OCI-LY3 (cell line): Measurements from ENCODE around the gene RFX6.

ENCODE experiments used
- H2AFZ ChIP-seq: fragments of 200-600, 300-600 bp; shearing (Covaris generic); 2 replicates; pipeline ENCODE4 v1.6.0; 2014; ENCODE audit warnings: antibody characterized with exemption, low read depth, low read length
- H3K27ac ChIP-seq: fragments of 200-600, 300-600 bp; sonication (generic); 2 replicates; pipeline ENCODE4 v1.5.1; 2014; ENCODE audit warnings: mild to moderate bottlenecking, low read length, moderate library complexity, mixed read lengths
- H3K27me3 ChIP-seq: fragments of 200-600, 300-600 bp; sonication (generic); 2 replicates; pipeline ENCODE4 v1.6.1; 2014; ENCODE audit warnings: low read depth, low read length, mixed read lengths
- H3K36me3 ChIP-seq: fragments of 200-600, 300-600 bp; sonication (generic); replicated peaks from 2 replicates; pipeline ENCODE3; 2014; ENCODE audit warnings: low read depth, low read length, mixed read lengths
- H3K4me1 ChIP-seq: fragments of 300-600, 200-600 bp; sonication (generic); 2 replicates; pipeline ENCODE4 v1.6.1; 2014; ENCODE audit warnings: low read length, mixed read lengths
- H3K4me2 ChIP-seq: fragments of 200-600, 300-600 bp; sonication (generic); 2 replicates; pipeline ENCODE4 v1.6.1; 2014; ENCODE audit warnings: low read length, mixed read lengths
- H3K4me3 ChIP-seq: fragments of 300-600, 200-600 bp; sonication (generic); 2 replicates; pipeline ENCODE4 v1.5.1; 2014; ENCODE audit warnings: antibody characterized with exemption, mild to moderate bottlenecking, low read length, moderate library complexity
- H3K79me2 ChIP-seq: fragments of 300-600, 200-600 bp; shearing (Covaris generic); 2 replicates; pipeline ENCODE4 v1.6.1; 2014; ENCODE audit warnings: mild to moderate bottlenecking, low read length, mixed read lengths
- H3K9ac ChIP-seq: fragments of 300-600, 200-600 bp; shearing (Covaris generic); 2 replicates; pipeline ENCODE4 v1.6.0; 2014; ENCODE audit warnings: mild to moderate bottlenecking, low read length, moderate library complexity
- H3K9me3 ChIP-seq: fragments of 200-600, 300-600 bp; shearing (Covaris generic); 2 replicates; pipeline ENCODE4 v1.6.1; 2014; ENCODE audit warnings: low read length, mixed read lengths; ENCODE audit not compliant: insufficient read depth
- H4K20me1 ChIP-seq: fragments of 200-600, 300-600 bp; sonication (generic); 2 replicates; pipeline ENCODE4 v1.6.1; 2016; ENCODE audit warnings: low read length, mixed read lengths; ENCODE audit not compliant: insufficient read depth
- EZH2phosphoT487 ChIP-seq: fragments of 200-600 bp; shearing (Covaris generic); IDR thresholded peaks from 2 replicates; pipeline ENCODE4 v1.6.1; 2018; ENCODE audit warnings: antibody characterized with exemption, mixed run types, low read depth
- TF ChIP-seq, protein P1 (sequence below): fragments of 200-600, 300-600 bp; sonication (generic); IDR thresholded peaks from 2 replicates; pipeline ENCODE4 v1.5.1; 2014; ENCODE audit warnings: antibody characterized with exemption, low read length, low read depth

RFX6 gene

DNA sequence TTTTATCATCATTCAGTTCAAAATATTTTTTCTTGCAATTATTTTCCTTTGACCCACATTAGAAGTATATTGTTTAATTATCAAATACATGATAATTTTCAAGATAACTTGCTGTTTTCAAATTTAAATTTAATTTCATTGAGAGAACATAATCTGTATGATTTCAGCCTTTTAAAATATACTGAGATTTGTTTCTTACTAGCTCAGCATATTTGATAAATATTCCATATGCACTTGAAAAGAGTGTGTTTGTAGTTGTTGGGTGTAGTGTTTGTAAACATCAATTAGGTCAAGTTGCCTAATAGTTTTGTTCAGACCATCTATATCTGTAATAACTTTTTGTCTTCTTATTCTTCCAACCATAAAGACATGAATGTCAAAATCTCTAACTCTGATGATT, 19.0 kb upstream of the RFX6 start:
- H4K20me1 ChIP-seq = no peaks in the 10 kb centered on the region
- TF ChIP-seq EZH2phosphoT487 = no peak
- TF ChIP-seq, protein P1, sequence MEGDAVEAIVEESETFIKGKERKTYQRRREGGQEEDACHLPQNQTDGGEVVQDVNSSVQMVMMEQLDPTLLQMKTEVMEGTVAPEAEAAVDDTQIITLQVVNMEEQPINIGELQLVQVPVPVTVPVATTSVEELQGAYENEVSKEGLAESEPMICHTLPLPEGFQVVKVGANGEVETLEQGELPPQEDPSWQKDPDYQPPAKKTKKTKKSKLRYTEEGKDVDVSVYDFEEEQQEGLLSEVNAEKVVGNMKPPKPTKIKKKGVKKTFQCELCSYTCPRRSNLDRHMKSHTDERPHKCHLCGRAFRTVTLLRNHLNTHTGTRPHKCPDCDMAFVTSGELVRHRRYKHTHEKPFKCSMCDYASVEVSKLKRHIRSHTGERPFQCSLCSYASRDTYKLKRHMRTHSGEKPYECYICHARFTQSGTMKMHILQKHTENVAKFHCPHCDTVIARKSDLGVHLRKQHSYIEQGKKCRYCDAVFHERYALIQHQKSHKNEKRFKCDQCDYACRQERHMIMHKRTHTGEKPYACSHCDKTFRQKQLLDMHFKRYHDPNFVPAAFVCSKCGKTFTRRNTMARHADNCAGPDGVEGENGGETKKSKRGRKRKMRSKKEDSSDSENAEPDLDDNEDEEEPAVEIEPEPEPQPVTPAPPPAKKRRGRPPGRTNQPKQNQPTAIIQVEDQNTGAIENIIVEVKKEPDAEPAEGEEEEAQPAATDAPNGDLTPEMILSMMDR = no peak
- H2AFZ ChIP-seq = no peak overlapping the region
- no peak overlapping the region for H3K27ac ChIP-seq
- H3K4me2 ChIP-seq = no peak overlapping the region
- H3K9me3 ChIP-seq = peaks cover 15% of the 10 kb centered on the region; the same call in 1 of the 2 replicates
- no peaks in the 10 kb centered on the region for H3K79me2 ChIP-seq
- no peaks in the 10 kb centered on the region for H3K27me3 ChIP-seq
- H3K4me3 ChIP-seq = no peak overlapping the region
- H3K36me3 ChIP-seq = no peaks in the 10 kb centered on the region
- H3K9ac ChIP-seq = no peak overlapping the region
- no peaks in the 10 kb centered on the region for H3K4me1 ChIP-seq

DNA sequence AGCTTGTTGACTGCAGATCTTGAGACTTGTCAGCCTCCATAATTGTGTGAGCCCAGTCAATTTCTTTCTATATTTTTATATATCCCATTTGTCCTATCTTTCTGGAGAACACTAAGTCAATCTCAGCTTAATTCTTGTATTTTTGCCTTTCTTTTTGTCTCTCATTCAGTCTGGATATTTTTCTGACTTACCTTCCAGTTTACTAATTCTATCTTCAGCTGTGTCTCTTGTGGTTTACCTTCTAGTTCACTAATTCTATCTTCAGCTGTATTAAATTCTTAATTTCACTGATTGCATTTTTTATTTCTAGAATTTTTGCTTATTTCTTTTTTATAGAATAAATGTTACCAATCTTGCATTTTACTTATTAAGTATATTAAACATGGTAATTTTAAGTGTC, 17.8 kb upstream of the RFX6 start:
- no peaks in the 10 kb centered on the region for H4K20me1 ChIP-seq
- no peak overlapping the region for H3K4me3 ChIP-seq
- no peaks in the 10 kb centered on the region for H3K4me1 ChIP-seq
- H3K79me2 ChIP-seq = no peaks in the 10 kb centered on the region
- no peak overlapping the region for H2AFZ ChIP-seq
- H3K36me3 ChIP-seq = no peaks in the 10 kb centered on the region
- H3K9me3 ChIP-seq = peaks cover 15% of the 10 kb centered on the region; the same call in 1 of the 2 replicates
- no peak overlapping the region for H3K9ac ChIP-seq
- no peak overlapping the region for H3K27ac ChIP-seq
- TF ChIP-seq, protein P1 = no peak
- no peak for TF ChIP-seq EZH2phosphoT487
- no peaks in the 10 kb centered on the region for H3K27me3 ChIP-seq
- H3K4me2 ChIP-seq = no peak overlapping the region

DNA sequence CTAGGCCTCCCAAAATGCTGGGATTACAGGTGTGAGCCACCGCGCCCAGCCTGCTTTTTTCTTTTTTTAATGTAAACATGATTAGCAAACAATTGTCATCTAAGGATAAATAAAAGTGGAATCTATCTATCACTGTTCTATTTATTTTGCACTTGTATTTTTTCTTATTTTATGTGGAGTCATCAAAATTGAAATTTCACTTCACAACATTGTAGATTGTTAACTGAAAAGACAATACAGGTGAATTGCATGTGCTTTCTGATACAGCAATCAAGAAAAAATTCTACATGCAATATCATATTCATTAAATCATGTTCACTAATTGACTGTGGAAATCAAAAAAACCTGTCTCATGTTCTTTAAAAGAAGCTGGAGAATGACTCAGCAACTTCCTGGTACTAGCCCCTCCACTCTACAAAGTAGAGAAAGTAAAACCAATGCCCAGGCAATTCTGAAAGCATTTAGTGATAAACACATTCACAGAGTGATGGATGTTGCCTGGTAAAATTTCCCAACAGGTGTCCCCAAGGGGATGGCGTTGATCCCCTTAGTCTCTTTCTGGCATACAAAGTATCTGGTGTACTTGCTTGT, 10.7 kb upstream of the RFX6 start:
- Histone ChIP-seq H4K20me1 (no peaks in the 10 kb centered on the region), H3K4me1 (peaks cover 5% of the 10 kb centered on the region), H3K27ac (no peak overlapping the region), H3K79me2 (no peaks in the 10 kb centered on the region), H2AFZ (peak overlapping the region; percentile 21; the same call in 1 of the 2 replicates), H3K27me3 (no peaks in the 10 kb centered on the region), H3K4me3 (no peak overlapping the region), H3K4me2 (peak overlapping the region; percentile 6; the same call in 1 of the 2 replicates), H3K9me3 (no peaks in the 10 kb centered on the region), H3K36me3 (no peaks in the 10 kb centered on the region), H3K9ac (no peak overlapping the region)
- TF ChIP-seq EZH2phosphoT487 = no peak
- TF ChIP-seq, protein P1 = no peak

DNA sequence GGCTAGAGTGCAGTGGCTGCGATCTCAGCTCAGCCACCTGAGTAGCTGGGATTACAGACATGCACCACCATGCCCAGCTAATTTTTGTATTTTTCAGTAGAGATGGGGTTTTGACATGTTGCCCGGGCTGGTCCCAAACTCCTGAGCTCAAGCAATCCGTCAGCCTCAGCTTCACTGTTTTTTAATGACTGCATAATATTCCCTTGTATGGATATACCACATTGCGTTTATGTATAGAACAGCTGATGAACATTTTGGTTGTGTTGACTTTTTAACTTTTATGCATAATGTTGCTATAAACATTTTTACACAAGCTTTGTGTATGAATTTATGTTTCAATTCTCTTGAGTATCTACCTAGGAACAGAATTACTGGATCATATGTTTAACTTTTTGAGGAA, 4.3 kb upstream of the RFX6 start:
- H3K36me3 ChIP-seq = no peaks in the 10 kb centered on the region
- H3K9ac ChIP-seq = no peak overlapping the region
- no peak overlapping the region for H2AFZ ChIP-seq
- no peak overlapping the region for H3K27ac ChIP-seq
- H3K4me2 ChIP-seq = no peak overlapping the region
- no peaks in the 10 kb centered on the region for H3K4me1 ChIP-seq
- no peak overlapping the region for H3K4me3 ChIP-seq
- no peaks in the 10 kb centered on the region for H3K27me3 ChIP-seq
- H3K9me3 ChIP-seq = no peaks in the 10 kb centered on the region
- no peaks in the 10 kb centered on the region for H4K20me1 ChIP-seq
- H3K79me2 ChIP-seq = no peaks in the 10 kb centered on the region
- TF ChIP-seq, protein P1 = no peak
- TF ChIP-seq EZH2phosphoT487 = no peak
